ENCODE data around the gene HIF3A.

GRCh38 chr19:46330319-46330918 is 33.6 kb downstream of the HIF3A start:
- TF ChIP-seq CTCF (IDR thresholded peaks at IDR 0.05): no peak
- no peak for TF ChIP-seq KDM5A (IDR thresholded peaks at IDR 0.05)
- no peak for TF ChIP-seq CHD4 (IDR thresholded peaks at IDR 0.05; ENCODE audit: borderline replicate concordance)
- no peak for TF ChIP-seq CBX2 (IDR thresholded peaks at IDR 0.05; ENCODE audit: borderline replicate concordance, low read depth)
- no peak for TF ChIP-seq EP300 (IDR thresholded peaks at IDR 0.05)
- TF ChIP-seq HDAC2 (IDR thresholded peaks at IDR 0.05): no peak
- no peak for TF ChIP-seq POLR2A (IDR thresholded peaks at IDR 0.05; ENCODE audit: low read length)
- TF ChIP-seq JUN (IDR thresholded peaks at IDR 0.05): no peak

All from A549 (cell line).